H1 (cell line): ENCODE measurements around the gene ZNF536. TPM values are rescaled to one million over a fixed set of nuclear protein-coding genes. Genes with fewer than 3 reads are reported as not detected.

Source experiments
- CEBPB ChIP-seq: IDR thresholded peaks from 2 replicates; pipeline ENCODE4 v1.6.1; 2012; ENCODE audit warnings: low read depth, low read length
- EP300 ChIP-seq, 2 experiments: IDR thresholded peaks; 1 replicate in 1 of 2; 2 replicates in 1 of 2; pipeline ENCODE4 v1.6.1; 2011 to 2012; ENCODE audit warnings: low read depth in 2 of 2, low read length in 2 of 2, mild to moderate bottlenecking in 2 of 2, borderline replicate concordance in 1 of 2, inconsistent platforms in 1 of 2, moderate library complexity in 1 of 2
- MAX ChIP-seq: IDR thresholded peaks from 2 replicates; pipeline ENCODE4 v1.6.1; 2012; ENCODE audit warnings: inconsistent platforms
- POU5F1 ChIP-seq: IDR thresholded peaks from 2 replicates; pipeline ENCODE4 v1.6.1; 2011; ENCODE audit warnings: low read depth, mild to moderate bottlenecking, low read length, moderate library complexity
- RNF2 ChIP-seq: fragments of 200-900, 300-1000 bp; sonication (generic); IDR thresholded peaks from 2 replicates; pipeline ENCODE4 v1.7.1; 2016; ENCODE audit warnings: borderline replicate concordance, low read depth, mild to moderate bottlenecking, antibody characterized with exemption, low read length; ENCODE audit not compliant: poor library complexity, severe bottlenecking; ENCODE audit errors: missing control alignments
- TBP ChIP-seq: IDR thresholded peaks from 2 replicates; pipeline ENCODE4 v1.6.1; 2011; ENCODE audit warnings: low read depth, low read length, improper control_type of control experiment
- polyA plus RNA-seq, 7 experiments: library from polyadenylated mRNA; depleted of rRNA in 3 of 7; stranded (reverse) in 5 of 7; unstranded in 2 of 7; fragments of >200 nt in 5 of 7; fragments of 200-250 nt in 2 of 7; gene quantifications; 1 replicate in 5 of 7; 2 replicates in 1 of 7; 4 replicates in 1 of 7; pipeline versions ENCODE4 v1.2.1 to v1.2.3, GENCODE V29; 2011 to 2013; ENCODE audit warnings: missing spikeins in 2 of 7, mixed read lengths in 2 of 7
- total RNA-seq: library from RNA; stranded (reverse); fragmentation: NEBNext Ultra II Directional; extraction: Animal tissue kit (Norgen Biotek cat#: 25700); gene quantifications from 2 replicates; pipeline ENCODE4 v1.2.1, GENCODE V29; 2021

ZNF536 gene
- total and polyA plus RNA-seq, 2 of the 8 experiments (the other 6 are each of a cell fraction or from before 2014, with no cell fraction given), result 0.09 to 0.11 TPM

GRCh38 chr19:30562981-30563380 is 190.8 kb downstream of the ZNF536 start (continued):
- TF ChIP-seq CEBPB, result no peak
- TF ChIP-seq RNF2, result no peak
- no peak for TF ChIP-seq TBP
- no peak for TF ChIP-seq EP300 (IDR thresholded peaks at IDR 0.05; ENCODE audit: borderline replicate concordance in 1 of 2, low read depth in 2 of 2, low read length in 2 of 2)
- no peak for TF ChIP-seq MAX
- no peak for TF ChIP-seq POU5F1
